Stimulated activated naive CD8-positive, alpha-beta T cell treated with anti-CD3 and anti-CD28 coated beads, Interleukin-15, Interleukin-2, amounts not matched to agents 100 U/mL and 50 U/mL, for 24 hours (primary cell): ENCODE results near the gene ACTR8.

Experiments
- ATAC-seq: fragments of 150-1000 bp; cut with Tn5 transposase; one replicate; pipeline ENCODE4 v1.10.0; 2021
- DNase-seq: peaks from one replicate; pipeline ENCODE4 v3.0.0; 2021

ACTR8 gene

GRCh38 chr3:53834429-53835095, 47.4 kb downstream of the ACTR8 start:
- ATAC-seq (no peak), DNase-seq (no peak)

GRCh38 chr3:53833700-53834099, 48.3 kb downstream of the ACTR8 start:
- ATAC-seq (no peak), DNase-seq (no peak)

- ATAC-seq (no peak), DNase-seq (no peak)
Observed at GRCh38 chr3:53833053-53833645, 48.8 kb downstream of the ACTR8 start.

GRCh38 chr3:53830944-53831343, 51.0 kb downstream of the ACTR8 start:
- ATAC-seq, result no peak
- no peak for DNase-seq

- ATAC-seq (no peak), DNase-seq (no peak)
Observed at GRCh38 chr3:53829605-53830004, 52.3 kb downstream of the ACTR8 start.

GRCh38 chr3:53828581-53828980, 53.4 kb downstream of the ACTR8 start:
- no peak for DNase-seq
- ATAC-seq, result no peak

GRCh38 chr3:53826048-53826447, 55.9 kb downstream of the ACTR8 start:
- no peak for ATAC-seq

GRCh38 chr3:53824795-53825194, 57.2 kb downstream of the ACTR8 start:
- DNase-seq (no peak), ATAC-seq (no peak)

More at GRCh38 chr3:53826048-53826447, 55.9 kb downstream of the ACTR8 start:
- no peak for DNase-seq

- no peak for DNase-seq
- ATAC-seq, result no peak
Observed at GRCh38 chr3:53823956-53824657, 57.8 kb downstream of the ACTR8 start.

GRCh38 chr3:53823026-53823955, 58.7 kb downstream of the ACTR8 start:
- no peak for DNase-seq
- ATAC-seq, result no peak

- no peak for ATAC-seq
Observed at GRCh38 chr3:53822331-53822741, 59.6 kb downstream of the ACTR8 start.

GRCh38 chr3:53821631-53822121, 60.3 kb downstream of the ACTR8 start:
- ATAC-seq (peak; percentile 21), DNase-seq (no peak)

More at GRCh38 chr3:53822331-53822741, 59.6 kb downstream of the ACTR8 start:
- DNase-seq, result no peak

- ATAC-seq (no peak), DNase-seq (no peak)
Observed at GRCh38 chr3:53820756-53821580, 61.0 kb downstream of the ACTR8 start.

GRCh38 chr3:53820084-53820483, 61.9 kb downstream of the ACTR8 start:
- no peak for ATAC-seq
- DNase-seq, result no peak

- no peak for ATAC-seq
Observed at GRCh38 chr3:53819163-53819868, 62.6 kb downstream of the ACTR8 start.

GRCh38 chr3:53818221-53819162, 63.5 kb downstream of the ACTR8 start:
- no peak for ATAC-seq
- no peak for DNase-seq

More at GRCh38 chr3:53819163-53819868, 62.6 kb downstream of the ACTR8 start:
- no peak for DNase-seq

GRCh38 chr3:53817809-53818208, 64.1 kb downstream of the ACTR8 start:
- DNase-seq, result no peak

GRCh38 chr3:53817211-53817610, 64.7 kb downstream of the ACTR8 start:
- ATAC-seq, result no peak

More at GRCh38 chr3:53817809-53818208, 64.1 kb downstream of the ACTR8 start:
- ATAC-seq, result no peak

More at GRCh38 chr3:53817211-53817610, 64.7 kb downstream of the ACTR8 start:
- no peak for DNase-seq
